HepG2 (cell line): ENCODE measurements around the gene CCDC30. TPM values are rescaled to one million over a fixed set of nuclear protein-coding genes. Genes with fewer than 3 reads are reported as not detected.

Experiments used
- CC2D1A ChIP-seq: sonication (generic); formaldehyde crosslinking; IDR thresholded peaks from 2 replicates; pipeline ENCODE4 v1.8.1; 2023; ENCODE audit warnings: mild to moderate bottlenecking, missing genetic modification reagents
- FOXA3 ChIP-seq: IDR thresholded peaks from 2 replicates; pipeline ENCODE4 v1.6.1; 2016; ENCODE audit warnings: missing genetic modification reagents, missing compliant biosample characterization
- FOXM1 ChIP-seq: sonication (generic); formaldehyde crosslinking; IDR thresholded peaks from 2 replicates; pipeline ENCODE4 v1.5.0; 2020; ENCODE audit warnings: missing genetic modification reagents
- HDAC6 ChIP-seq: fragments of 200-600 bp; sonication (generic); IDR thresholded peaks from 2 replicates; pipeline ENCODE4 v1.7.0; 2017; ENCODE audit warnings: mild to moderate bottlenecking, antibody characterized with exemption, low read length, low read depth
- KAT8 ChIP-seq: IDR thresholded peaks from 2 replicates; pipeline ENCODE4 v1.6.1; 2016; ENCODE audit warnings: missing genetic modification reagents, missing compliant biosample characterization
- MNT ChIP-seq: fragments of 450-650 bp; IDR thresholded peaks from 2 replicates; pipeline ENCODE4 v1.6.1; 2016
- MYC ChIP-seq: sonication (generic); formaldehyde crosslinking; IDR thresholded peaks from 2 replicates; pipeline ENCODE4 v1.9.0; 2021; ENCODE audit warnings: missing genetic modification reagents, borderline replicate concordance
- ZBTB20 ChIP-seq: sonication (generic); formaldehyde crosslinking; IDR thresholded peaks from 2 replicates; pipeline ENCODE4 v1.8.1; 2023; ENCODE audit warnings: missing genetic modification reagents, low read depth, mild to moderate bottlenecking, borderline replicate concordance
- ZNF264 ChIP-seq: sonication (generic); formaldehyde crosslinking; IDR thresholded peaks from 2 replicates; pipeline ENCODE4 v1.4.0; 2020; ENCODE audit warnings: missing genetic modification reagents
- ZNF296 ChIP-seq: sonication (generic); formaldehyde crosslinking; conservative IDR thresholded peaks from 2 replicates; pipeline ENCODE4 v1.5.0; 2020; ENCODE audit warnings: mild to moderate bottlenecking, missing genetic modification reagents
- ZNF335 ChIP-seq: sonication (generic); formaldehyde crosslinking; IDR thresholded peaks from 2 replicates; pipeline ENCODE4 v1.4.0; 2020; ENCODE audit warnings: missing genetic modification reagents
- ZNF382 ChIP-seq: sonication (generic); formaldehyde crosslinking; IDR thresholded peaks from 2 replicates; pipeline ENCODE4 v1.5.0; 2020; ENCODE audit warnings: missing genetic modification reagents, mild to moderate bottlenecking, borderline replicate concordance
- ZNF563 ChIP-seq: sonication (generic); formaldehyde crosslinking; IDR thresholded peaks from 2 replicates; pipeline ENCODE4 v1.8.0; 2022; ENCODE audit warnings: mild to moderate bottlenecking, moderate library complexity, missing genetic modification reagents
- polyA plus RNA-seq, 8 experiments: library from polyadenylated mRNA; depleted of rRNA in 3 of 8; stranded (reverse) in 7 of 8; unstranded in 1 of 8; fragments of >200 nt; fragmentation: Illumina TruSeq in 4 of 8; extraction: Trizol in 4 of 8; gene quantifications; 2 replicates each; pipeline versions ENCODE4 v1.2.1 to v1.2.3, GENCODE V29; 2011 to 2016; ENCODE audit warnings: low read depth in 4 of 8, missing spikeins in 1 of 8, mixed read lengths in 1 of 8; ENCODE audit not compliant: insufficient read depth in 1 of 8
- total RNA-seq, 5 experiments: library from RNA; depleted of rRNA; stranded (reverse); fragments of >200 nt; fragmentation: Illumina TruSeq; extraction: Trizol; gene quantifications; 2 replicates each; pipeline ENCODE4 v1.2.3, GENCODE V29; 2016; ENCODE audit warnings: low read depth in 1 of 5
- TF ChIP-seq, protein P1 (sequence below): sonication (generic); formaldehyde crosslinking; IDR thresholded peaks from 2 replicates; pipeline ENCODE4 v1.4.0; 2020; ENCODE audit warnings: mild to moderate bottlenecking, missing genetic modification reagents
- TF ChIP-seq, protein P2 (sequence below): IDR thresholded peaks from 2 replicates; pipeline ENCODE4 v1.6.1; 2016; ENCODE audit warnings: low read depth, control low read depth

The CCDC30 gene
- total and polyA plus RNA-seq, 2 of the 13 experiments (the other 11 are each of a cell fraction or from before 2014, with no cell fraction given) = 0.25 to 0.77 TPM

DNA sequence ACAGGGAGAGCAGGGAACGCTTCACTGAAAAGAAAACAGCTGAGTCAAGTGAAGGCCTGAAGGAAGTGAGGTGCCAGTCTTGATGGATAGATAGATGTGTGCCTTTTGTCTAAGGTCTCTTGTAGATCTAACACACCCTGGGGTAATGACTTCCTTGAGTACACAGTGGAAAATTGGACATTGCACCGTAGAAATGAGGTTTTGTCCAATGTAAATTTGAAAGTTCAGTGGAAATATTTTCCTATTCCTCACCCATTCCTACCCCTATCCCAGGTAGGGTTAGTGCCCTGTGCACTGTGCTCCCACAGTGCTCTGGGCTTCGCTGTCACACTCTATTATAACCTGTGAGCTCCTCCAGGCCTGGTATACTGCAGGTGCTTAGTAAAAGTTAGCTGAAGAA, 31.6 kb upstream of the CCDC30 start (continued):
- TF ChIP-seq ZBTB20 (CRISPR knock-in tag) (no peak), HDAC6 (no peak), ZNF563 (CRISPR knock-in tag) (no peak), MYC (CRISPR knock-in tag) (no peak), FOXA3 (CRISPR knock-in tag) (0 out of 2 replicates have a peak, but pooled peaks have one; percentile 26), FOXM1 (CRISPR knock-in tag) (no peak), ZNF382 (CRISPR knock-in tag) (no peak), CC2D1A (CRISPR knock-in tag) (no peak), ZNF335 (CRISPR knock-in tag) (no peak), ZNF296 (CRISPR knock-in tag) (no peak), MNT (no peak), ZNF264 (CRISPR knock-in tag) (peak; percentile 92), KAT8 (CRISPR knock-in tag) (no peak)
- TF ChIP-seq, protein P1, sequence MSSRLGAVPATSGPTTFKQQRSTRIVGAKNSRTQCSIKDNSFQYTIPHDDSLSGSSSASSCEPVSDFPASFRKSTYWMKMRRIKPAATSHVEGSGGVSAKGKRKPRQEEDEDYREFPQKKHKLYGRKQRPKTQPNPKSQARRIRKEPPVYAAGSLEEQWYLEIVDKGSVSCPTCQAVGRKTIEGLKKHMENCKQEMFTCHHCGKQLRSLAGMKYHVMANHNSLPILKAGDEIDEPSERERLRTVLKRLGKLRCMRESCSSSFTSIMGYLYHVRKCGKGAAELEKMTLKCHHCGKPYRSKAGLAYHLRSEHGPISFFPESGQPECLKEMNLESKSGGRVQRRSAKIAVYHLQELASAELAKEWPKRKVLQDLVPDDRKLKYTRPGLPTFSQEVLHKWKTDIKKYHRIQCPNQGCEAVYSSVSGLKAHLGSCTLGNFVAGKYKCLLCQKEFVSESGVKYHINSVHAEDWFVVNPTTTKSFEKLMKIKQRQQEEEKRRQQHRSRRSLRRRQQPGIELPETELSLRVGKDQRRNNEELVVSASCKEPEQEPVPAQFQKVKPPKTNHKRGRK (CRISPR knock-in tag) = no peak
- TF ChIP-seq, protein P2, sequence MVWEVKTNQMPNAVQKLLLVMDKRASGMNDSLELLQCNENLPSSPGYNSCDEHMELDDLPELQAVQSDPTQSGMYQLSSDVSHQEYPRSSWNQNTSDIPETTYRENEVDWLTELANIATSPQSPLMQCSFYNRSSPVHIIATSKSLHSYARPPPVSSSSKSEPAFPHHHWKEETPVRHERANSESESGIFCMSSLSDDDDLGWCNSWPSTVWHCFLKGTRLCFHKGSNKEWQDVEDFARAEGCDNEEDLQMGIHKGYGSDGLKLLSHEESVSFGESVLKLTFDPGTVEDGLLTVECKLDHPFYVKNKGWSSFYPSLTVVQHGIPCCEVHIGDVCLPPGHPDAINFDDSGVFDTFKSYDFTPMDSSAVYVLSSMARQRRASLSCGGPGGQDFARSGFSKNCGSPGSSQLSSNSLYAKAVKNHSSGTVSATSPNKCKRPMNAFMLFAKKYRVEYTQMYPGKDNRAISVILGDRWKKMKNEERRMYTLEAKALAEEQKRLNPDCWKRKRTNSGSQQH = no peak
